NCI-H2029 treated with DMSO at 0.1 percent for 48 hours (cell line): Measurements from ENCODE around the gene OCEL1.

Experiments used
- DNase-seq: peaks from one replicate; lab custom pipeline; 2025; lab: John Stamatoyannopoulos, UW

Gene OCEL1

DNA sequence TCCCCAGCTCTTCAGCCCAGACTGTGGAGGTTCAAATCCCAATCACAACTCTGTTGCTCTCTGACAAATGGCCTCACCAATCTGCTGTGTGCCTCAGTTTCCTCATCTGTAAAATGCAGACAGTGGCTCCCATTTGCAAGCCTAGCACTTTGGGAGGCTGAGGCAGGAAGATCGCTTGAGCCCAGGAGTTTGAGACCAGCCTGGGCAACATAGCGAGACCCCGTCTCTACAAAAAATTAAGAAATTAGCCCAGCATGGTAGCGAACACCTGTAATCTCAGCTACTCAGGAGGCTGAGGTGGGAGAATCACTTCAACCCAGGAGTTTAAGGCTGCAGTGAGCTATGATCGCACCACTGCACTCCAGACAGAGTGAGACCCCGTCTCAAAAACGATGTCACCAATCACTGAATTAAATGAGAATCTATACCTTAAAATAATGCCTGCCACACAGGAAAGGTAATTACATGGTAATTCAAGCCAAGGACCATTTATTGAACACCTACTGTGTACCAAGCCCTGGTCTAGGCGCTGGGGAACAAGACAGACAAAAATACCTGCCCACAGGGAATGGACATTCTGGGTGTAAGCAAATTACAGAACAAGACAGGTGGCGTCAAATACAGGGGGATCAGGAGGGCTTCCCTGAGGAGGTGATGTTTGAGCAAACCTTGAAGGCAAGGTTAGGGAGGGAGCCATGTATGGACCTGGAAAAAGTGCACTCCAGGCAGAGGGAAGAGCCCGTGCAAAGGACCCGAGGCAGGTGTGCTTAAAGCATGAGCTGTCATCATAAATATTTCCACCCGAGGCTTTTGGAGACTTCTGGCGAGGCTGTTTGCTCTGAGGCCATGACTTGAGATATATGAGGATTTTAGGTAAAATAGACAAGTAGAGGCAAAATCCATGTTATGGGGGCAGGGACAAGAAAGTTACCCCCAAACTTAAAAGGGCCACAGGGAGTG, 12.0 kb downstream of the OCEL1 start:
- DNase-seq, result no peak

DNA sequence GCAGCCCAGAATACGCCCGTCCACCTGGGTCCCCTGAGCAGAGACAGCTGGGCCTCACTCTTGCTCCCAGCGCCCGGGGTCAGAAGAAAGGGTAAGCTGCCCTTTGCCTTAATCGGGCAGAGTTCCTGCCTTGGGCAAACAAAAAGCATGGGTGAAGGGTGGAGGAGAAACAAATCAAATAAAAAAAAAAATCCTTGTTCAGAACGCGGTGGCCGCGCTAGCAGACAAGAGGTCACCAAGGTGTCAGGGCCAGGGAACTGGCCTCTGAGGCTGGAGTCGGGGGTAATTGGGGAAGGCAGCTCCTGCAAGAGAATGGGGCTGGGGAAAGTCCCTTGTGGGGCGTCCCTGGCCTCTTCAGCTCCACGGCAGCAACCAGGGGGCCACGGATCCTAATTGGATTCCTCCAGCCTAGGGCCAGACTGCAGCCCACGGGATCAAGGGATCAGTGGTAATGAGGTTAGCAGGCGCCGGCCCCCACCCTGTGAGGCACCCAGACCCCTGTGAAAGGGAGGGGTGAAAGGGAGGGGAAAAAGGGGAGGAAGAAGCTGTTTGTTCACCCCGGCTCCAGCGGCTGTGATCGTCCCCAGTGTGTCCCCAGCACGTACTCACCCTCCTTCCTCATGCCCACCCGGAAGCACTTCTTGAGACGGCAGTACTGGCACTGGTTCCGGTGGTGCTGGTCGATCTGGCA, 14.2 kb downstream of the OCEL1 start:
- no peak for DNase-seq

DNA sequence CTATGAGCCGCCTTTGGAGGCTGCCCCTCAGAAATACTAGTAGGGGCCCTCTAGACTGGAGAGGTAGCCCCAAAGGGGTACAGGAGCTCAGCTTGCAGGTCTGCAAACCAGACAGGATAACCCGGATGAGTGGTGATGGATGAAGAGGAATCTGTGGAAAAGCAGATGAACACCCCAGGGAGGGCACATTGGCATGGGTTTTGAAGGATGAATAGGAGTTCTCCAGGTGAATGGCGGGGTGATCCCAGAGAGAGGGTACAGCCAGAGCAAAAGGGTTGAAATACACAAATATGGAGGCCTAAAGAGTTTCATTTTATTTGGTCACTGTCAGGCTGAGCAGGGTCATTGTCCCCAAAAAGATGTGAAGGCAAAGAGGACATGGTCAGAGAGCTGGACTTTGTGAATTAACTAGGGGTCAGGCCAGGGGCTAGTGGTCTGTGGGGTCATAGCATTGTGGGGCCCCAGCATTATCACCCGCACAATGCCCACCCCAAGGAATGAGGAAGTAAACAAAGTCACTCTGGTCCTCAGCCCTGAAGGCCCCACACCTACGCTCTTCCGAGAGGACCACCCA, 14.9 kb downstream of the OCEL1 start:
- no peak for DNase-seq

DNA sequence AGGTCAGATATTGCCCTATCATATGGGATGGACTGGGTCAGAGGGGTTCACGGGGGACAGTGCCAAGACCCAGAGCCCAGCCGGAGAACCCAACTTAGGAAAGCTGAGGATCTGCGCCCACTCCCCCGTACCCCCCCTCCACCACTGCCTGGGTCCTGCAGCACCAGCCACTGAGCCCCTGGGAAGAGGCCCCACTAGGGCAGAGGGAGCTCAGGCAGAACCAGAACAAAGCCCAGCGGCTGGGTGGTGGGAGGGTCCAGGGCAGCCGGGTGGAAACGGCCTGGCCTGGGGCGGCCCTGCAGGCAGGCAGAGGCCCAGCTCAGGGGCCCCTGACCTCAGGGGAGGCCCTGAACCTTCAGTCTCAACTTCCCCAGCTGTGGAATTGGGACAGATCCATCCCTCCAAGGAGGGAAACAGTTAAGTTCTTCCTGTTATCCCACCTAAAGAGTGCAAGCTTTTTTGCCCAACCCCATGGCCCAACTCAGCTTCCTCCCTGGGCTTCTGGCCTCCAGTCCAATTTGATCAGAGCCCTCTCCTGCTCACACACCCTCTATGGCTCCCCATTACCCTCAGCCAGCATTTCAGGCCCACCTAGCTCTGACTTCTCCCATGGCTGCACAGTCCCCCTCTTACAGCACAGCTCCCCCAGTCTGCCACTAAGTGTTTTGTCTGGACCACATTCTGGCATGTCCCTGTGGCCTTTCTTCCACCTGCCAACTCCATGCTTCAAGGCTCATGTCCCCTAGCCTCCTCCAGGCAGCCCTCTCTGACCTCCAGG, 16.6 kb downstream of the OCEL1 start:
- no peak for DNase-seq

DNA sequence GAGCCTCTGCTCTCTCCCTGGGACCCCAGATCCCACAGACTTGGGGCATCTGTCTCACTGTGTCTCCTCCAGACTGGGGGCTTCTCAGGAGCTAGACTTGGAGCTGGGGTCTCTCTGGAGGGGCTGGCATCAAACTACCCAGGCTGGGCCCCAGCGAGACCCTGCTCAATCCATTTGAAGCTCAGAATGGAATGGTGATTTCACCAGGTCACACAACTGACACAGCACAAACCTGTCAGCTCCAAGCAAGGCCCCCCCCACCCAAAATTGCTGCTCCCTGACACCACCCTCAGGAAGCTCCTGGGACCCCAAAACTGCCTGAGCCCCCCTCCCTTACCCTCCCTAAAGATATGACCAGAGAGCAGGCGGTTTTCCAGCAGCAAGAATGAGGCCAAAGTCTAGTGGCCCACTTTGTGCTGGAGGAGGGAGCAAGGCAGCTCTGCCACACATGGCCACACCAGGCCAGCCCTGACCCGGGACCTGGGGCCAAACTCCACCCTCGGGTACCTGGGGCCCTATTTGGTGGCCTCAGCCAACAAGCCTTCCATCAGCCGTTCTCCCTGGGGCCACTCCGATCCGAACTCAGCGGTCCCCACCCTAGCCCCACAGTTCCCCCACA, 17.3 kb downstream of the OCEL1 start:
- DNase-seq, result no peak

DNA sequence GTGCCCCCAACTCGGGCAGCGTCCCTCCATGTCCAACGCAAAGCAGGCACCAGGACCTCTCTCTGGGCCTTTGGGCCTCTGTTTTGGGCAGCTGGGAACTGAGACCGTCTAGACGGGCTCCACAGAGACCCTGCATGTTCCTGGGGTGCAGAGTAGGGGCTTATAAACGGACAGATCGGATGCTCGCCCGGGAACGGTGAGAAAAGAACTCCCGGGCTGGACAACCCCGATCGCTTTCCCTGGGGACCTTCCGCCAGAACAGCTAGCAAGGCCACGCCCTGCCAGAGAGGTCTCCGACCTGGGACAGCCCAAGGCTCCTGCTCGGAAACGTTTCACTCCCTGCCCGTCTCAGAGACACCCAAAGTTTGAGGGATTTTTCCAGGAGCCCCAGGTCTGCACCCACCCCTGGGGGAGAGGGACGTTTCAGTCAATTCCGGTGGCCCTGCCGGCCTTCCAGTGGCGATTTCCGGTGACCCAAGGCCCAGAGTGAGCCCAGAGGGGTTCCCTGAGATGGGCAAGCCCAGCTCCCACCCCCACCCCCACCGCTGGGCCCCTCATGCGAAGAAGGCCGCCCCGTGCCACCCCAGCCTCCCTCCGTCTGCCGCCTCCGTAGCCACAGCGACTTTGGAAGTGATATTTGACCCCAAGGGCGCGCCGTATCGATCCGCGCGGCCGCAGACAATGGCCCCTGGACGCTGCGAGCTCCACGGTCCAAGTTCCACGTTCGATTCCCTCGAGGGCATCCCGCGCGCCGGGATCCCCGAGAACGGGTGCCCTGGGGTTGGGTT, 18.0 kb downstream of the OCEL1 start:
- no peak for DNase-seq

DNA sequence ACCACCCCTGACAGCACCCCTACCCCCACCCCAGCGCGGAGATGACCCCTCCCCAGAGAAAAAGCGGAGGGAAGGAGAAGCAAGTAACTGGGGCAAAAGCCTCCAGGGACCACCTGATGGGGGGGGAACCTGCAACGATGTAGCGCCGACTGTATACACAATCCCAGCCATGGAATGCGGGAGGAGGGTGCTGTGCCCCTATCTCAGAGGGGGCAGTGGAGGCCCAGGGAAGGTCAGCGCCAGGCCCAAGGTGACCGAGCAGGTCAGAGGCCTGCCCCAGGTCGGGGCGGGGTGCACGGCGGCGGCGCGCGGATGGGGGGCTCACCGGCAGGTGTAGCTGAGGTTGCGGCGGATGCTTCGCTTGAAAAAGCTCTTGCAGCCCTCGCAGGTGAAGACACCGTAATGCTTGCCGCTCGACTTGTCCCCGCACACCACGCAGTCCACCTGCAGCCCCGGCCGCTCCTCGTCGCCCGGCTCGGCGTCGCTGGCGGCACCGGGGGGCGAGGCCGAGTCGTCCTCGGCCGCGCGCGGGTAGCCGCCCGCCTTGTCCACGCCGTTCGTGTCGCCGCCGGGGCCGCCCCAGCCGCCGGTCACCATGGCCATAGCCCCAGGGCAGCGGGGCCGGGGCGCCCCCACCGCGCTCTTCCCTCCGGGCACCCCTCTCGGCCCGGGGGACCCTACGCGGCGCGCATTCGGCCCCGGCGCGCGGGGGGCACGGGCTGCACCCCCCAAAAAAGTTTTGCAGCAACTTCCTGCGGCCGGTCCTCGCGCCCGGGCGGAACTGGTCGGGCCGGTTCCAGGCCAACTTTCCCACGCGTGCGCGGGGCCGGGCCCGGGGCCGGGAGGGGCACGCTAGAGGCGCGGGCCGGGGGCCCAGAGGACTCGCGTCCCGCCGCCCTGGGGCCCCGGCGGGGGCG, 18.9 kb downstream of the OCEL1 start:
- no peak for DNase-seq

DNA sequence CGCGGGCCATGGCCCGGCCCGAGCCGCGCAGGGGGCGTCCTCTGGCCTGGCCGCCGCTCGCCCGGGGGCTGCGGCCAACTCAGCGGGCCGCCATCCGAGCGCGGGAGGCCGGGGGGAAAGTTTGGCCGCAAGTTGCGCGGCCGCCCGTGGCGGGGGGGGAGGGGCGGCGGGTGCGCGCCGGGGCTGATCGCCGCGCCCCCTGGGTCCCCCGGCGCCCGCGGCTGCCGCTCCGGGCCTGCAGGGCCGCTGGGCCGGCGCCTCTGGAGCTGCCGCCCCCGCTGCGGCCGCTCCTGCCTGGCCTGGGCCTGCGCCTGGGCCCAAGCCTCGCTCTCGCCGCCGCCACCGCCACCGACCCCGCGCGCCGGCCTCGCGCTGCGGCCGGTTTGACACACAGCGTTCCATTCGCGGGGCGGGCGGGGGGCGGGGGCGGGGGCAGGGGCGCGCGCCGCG, 19.5 kb downstream of the OCEL1 start, which contains the start of gene NR2F6:
TSS of gene NR2F6 (minus strand) at position 385 of the 450 bp plus-strand sequence. CDS start 699 bp downstream, outside the sequence.
- DNase-seq, result no peak

DNA sequence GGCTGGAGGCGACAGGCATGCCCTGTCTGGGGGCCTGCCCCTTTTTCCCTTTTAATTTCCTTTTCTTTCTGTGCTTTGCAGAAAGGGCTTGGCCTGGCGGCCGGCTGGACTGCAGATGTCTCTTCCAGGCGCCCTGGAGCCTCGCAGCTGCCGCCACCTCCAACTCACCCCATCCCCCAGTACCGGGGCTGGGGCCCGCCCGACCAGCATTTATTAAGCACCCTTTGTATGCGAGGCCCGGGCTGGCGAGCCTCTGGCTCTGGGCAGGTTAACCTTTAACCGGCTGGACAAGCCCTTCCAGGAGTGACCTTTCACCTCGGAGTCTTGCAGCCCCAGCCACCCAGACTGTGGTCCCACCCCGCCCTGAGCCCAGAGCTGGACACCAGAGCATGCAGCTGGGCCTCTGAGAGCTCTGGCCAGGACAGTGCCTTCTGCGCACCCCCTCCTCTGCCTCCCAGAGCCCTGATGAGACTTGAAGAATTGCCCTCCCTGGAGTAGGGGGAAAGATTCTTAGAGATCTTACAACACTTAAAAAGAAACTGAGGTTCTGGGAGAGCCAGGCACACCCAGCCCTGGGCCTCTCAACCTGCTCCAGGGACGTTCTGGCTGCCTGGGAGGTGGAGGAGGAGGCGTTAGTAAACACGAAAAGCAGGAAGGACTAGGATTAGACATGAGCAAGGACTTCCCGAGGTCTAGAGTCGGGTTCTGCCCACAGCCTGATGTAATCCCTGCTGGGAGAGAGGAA, 20.8 kb downstream of the OCEL1 start:
- no peak for DNase-seq

DNA sequence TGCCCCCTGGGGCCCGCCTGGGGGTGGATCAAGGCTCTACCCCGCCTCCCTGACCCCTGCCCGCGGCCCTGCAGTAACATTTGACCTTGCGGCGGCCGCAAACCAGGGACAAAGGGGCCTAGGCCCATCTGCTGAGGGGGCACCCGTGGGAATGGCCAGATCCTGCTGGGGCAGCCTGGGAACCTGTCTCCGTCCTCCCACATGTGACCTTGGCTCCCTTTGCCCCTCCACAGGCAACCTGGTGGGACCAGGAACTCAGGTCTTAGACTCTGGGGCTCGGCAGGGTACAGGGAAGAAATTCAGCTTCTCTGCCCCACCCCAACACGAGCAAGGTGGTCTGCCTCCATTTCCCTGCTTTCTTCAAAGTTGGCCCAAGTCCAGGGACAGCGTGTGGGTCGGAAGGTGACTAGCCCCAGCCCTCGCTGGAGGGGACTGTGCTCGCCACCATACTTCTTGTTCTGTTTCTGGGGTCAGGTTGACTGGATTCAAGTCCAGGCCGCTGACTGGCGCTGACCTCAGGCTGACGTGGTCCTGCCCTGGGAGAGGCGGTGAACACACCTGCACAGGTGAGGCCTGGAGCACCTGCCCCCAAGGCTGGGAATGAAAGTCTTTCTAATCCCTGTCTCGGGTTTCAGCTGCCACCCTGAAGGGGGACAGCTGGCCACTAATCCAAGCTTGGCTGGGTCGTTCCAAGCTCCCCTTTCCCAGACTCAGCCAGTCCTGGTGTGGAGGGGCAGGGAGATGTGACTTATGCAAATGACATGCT, 22.2 kb downstream of the OCEL1 start:
- DNase-seq, result no peak

DNA sequence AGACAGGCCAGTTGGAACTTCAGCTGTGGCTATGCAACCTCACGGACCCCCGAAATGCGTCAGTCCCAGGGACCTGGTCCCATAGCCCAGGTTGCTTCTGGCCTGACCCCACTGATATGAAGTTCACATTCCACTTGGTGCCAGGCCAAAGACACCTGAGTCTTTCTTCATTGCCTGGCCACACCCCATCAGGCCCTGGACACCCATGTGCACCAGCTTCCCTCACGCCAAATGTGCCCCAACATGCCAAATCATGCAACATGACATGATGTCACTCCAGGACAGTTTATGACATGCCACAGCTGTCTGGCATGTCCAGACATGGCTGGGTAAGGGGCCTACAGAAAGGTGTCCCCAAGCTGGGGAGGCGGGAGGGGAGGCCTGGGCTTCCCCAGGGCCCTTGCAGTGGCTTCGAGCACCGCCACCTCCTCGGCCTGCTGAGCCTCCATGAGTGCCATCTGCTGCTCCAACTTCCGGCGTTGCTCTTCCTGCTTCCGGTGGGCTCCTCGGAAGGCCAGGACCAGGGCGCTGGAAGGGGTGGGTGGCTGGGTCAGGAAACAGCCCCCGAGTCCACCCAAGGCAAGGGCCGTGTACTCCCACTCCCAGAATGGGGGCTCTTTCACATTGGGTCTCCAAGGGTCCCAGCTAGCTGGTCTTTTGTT, 24.0 kb downstream of the OCEL1 start:
- no peak for DNase-seq

DNA sequence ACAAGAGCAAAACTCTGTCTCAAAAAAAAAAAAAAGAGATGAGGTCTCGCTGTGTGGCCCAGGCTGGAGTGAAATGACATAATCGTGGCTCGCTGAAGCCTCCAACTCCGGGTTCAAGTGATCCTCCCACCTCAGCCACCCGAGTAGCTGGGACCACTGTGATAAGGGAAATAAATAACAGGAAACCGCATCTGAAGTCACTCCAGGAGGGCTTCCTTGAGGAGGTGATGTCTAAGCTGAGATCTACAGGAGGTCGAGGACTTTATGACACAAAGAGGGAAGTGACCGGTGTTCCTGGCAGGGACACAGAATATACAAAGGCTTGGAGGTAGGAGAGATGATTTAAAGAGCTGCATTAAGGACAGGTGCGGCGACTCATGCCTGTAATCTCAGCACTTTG, 28.6 kb downstream of the OCEL1 start:
- no peak for DNase-seq

DNA sequence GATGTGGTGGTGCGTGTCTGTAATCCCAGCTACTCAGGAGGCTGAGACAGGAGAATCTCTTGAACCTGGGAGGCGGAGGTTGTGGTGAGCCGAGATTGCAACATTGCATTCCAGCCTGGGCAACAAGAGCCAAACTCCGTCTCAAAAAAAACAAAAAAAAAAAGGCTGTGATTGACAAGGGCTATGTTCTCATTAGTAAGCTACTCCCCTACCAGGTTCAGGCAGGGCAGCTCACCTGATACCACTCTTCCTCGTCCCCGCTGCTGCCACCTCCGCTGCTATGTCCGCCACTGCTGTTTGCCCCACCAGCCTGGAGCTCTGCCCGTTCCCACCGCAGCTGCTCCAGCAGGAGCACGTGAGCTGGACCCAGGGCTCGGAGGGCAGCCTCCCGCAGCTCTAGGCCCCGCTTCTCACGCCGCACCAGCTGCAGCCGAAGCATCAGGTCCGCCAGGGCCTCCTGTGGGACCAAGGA, 29.2 kb downstream of the OCEL1 start:
- DNase-seq, result peak; percentile 46

DNA sequence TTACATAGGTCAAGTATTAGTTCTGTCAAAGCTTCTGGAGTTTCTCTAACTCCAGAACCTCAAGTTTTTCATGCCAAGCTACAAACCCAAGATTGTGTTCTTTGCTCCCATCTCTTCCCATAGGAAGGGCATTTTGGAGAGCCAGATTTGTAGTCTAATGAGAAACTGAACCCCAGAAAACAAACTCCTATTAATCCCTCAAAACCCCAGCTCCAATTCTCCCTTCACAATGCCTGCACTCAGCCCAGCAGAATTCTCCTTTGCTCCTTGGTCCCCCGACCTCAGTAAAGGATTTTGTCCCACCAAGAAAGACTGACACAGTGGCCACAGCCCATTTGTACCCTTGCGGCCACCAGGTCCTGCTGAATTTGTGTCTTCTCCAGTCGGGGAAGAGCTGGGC, 30.1 kb downstream of the OCEL1 start:
- no peak for DNase-seq

DNA sequence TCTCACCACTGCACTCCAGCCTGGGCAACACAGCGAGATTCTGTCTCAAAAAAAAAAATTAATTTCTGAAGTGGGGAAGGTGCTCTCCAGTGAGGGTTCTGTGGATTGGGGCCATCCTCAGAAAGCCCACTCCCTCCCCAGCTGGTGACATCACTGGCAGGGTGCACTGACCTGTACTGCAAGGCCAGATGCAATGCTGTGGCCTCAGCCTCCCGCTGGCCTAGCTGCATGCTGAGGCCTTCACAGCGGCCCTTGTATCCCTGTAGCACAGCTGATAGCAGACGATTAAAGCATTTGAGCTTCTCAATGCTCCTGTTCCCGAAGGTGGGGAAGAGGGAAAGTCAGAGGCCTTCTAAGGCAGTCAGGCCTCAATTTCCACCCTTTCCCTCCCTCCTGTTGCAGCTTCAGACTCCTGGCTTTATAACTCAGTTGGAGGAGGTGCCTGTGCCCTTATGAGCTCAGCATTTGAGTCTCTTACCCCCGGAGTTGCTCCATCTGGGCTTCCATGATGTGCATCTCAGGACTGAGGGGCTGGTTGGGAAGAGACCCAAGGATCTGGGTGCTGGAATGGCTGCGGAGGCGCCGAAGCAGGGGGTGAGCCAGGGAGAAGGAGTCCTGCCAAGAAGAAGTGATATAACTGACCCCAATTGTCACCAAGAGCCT, 33.2 kb downstream of the OCEL1 start:
- no peak for DNase-seq

DNA sequence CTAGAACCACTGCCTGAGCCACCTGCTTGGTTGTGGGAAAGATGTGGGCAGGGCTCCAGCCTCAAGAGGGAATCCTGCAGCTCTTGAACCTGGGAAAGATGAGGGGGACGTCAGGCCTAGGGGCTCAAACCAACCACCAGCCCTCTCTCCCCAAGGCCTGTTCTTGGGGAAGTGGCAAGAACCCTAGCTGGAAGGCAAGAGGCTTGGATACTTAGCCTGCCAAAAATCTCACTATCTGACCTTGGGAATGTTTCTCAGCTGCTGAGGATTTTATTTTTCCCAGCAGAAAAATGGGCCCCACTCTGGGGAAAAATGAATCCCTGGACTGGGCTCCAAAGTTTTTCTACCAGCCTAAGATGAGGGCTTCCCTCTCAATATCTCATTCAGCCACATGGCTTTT, 33.9 kb downstream of the OCEL1 start:
- DNase-seq, result no peak

DNA sequence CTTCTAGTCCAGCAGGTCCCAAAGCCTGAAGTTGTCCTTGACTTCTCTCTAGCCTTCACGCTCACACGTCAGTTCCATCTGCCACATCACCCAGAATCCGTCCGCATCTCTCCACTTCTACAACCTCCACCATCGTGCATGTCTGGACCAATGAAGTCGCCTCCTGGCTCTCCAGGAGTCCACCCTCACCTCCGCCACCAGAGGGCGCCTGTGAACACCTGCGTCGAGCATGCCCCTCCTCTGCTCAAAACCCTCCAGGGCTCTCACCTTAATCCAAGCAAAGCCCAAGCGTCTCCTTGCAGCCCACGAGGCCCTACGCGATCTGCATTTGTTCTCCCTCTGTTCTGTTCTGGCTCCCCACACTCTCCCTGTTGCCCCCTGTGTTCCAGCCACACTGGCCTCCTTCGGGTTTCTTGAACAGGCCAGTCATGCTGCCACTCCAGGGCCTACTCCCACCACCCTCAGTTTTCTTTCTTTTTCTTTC, 34.9 kb downstream of the OCEL1 start:
- DNase-seq, result peak; percentile 74
